Suprapubic skin (tissue), 3 donors: ENCODE measurements around the gene FAM163B.

ENCODE experiments used
- CTCF ChIP-seq, 2 donors: fragments of 200-600 bp in 1 of 2; fragments of 450-650 bp in 1 of 2; sonication (generic) in 1 of 2; IDR thresholded peaks; one replicate each; pipeline ENCODE4 v1.5.1; 2016 to 2019; ENCODE audit warnings: antibody characterized with exemption in 2 of 2, mild to moderate bottlenecking in 1 of 2, moderate library complexity in 1 of 2
- EP300 ChIP-seq: sonication (generic); formaldehyde crosslinking; IDR thresholded peaks from one replicate; pipeline ENCODE4 v1.6.1; 2017; ENCODE audit warnings: antibody characterized with exemption

GRCh38 chr9:133631111-133631510 is 21.9 kb upstream of the FAM163B start:
- TF ChIP-seq EP300 (no peak), CTCF (IDR thresholded peaks at IDR 0.05) (no peak)
